Non-pigmented ciliary epithelial cell (primary cell): Measurements from ENCODE around the gene THOC5.
A peak's percentile ranks its signal among the peaks of the same experiment; 100 is the strongest.

Source experiments
- DNase-seq: peaks from one replicate; pipeline ENCODE4 v3.0.0-alpha.2; 2010; ENCODE audit warnings: low read depth

THOC5 gene

DNA sequence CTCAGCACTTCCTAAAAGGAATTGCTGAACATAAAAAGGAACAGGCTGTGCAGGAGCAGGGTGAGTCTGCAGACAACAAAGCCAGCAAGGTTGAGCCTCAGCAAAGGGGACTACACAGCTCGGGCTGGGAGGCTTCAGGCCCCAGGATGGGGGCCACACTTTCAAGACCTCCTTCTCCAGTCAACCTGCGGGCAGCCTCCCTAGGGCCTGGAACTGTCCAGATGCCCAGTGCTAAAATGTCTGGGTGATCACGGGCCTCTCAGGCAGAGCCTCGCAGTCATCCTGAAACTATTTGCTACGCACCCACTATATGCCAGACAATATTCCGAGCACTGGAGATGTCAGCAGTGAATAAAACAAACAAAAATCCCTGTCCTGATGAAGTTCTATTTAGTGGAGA lies 77.4 kb downstream of the THOC5 start:
- DNase-seq, result no peak

DNA sequence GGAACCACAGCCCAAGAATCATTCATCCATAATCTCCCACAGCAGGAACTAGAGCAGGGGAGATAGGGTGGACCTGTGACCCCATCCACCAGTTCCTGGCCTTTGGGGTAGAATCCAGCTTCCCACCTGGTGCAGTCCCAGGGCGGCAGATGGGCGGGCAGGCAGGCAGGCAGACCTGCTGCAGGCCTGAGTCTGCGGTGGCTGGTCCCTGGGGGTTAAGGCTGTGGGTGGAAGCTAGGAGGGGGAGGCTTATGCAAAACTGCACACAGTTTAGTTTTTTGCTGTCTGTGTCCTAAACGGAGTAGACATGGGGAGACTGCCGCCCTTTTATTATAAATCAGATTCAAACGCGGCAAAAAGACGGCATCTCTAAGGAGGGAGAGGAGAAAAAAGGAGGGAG lies 78.0 kb downstream of the THOC5 start:
- no peak for DNase-seq

DNA sequence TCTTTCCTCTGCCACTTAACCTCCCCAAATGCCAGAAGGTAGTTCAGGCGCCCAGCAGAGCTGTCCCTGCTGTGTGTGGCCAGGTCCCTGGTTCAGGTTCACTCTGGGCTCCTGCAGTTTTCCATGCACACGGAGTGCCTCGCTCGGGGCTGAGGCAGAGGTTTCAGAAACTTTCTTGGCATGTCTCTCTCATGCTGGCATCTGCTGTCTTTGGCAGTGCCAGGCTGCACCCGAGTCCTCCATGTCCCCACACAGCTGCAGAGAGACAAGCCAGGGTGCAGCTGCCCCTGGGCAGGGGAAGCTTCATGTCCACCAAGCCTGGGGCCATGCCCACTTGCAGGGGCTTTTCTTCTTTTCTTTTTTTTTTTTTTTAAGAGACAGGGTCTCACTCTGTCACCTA lies 80.6 kb downstream of the THOC5 start:
- DNase-seq, result no peak

DNA sequence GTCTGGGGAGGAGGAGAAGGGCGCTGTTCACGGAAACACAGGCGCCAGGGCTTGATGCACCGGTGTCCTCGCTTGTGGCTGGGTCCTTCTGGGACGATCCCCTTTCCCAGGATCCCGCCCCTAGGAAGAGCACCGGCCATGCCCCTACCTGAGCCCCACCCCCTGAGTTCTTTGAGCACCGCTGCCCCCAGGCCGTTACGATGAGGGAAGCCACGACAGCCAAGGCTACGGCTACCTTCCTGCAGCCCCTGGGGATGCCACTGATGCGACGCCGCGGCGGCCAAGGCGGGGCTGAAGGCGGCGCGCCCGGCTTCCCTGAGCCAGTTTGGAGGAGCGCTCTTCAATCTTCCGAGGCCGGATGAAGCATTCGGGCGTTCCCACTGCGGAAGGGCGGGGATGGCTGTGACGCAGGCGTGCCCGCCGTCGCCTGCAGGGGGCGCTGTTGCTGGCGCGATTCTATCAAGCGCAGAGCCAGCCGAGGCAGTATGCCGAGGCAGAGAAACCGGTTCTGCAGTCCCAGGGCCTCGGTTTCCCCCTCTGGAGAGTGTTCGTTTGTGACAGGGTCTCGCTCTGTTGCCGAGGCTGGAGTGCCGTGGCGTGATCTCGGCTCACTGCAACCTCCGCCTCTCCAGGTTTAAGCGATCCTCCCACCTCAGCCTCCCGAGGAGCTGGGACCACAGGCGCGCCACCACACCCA lies 83.2 kb downstream of the THOC5 start:
- DNase-seq, result no peak

DNA sequence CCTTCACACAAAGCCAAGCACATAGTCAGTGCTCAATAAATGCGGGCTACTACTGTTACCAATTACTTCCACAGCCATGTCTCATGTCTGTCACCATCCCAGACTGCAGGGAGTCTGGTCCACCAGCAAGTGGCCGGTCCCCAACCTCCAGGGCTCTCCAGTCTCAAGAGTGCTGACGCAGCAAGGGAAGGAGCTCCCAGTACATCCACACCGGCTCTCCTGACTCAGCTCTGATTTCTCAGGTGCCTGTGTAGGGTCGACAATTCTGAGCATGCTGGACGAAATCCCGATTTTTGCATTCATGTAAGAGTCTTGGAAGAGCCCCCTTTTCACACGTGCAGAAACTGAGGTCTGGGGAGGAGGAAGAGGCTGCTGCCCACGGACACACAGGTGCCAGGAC lies 83.8 kb downstream of the THOC5 start:
- DNase-seq, result no peak

DNA sequence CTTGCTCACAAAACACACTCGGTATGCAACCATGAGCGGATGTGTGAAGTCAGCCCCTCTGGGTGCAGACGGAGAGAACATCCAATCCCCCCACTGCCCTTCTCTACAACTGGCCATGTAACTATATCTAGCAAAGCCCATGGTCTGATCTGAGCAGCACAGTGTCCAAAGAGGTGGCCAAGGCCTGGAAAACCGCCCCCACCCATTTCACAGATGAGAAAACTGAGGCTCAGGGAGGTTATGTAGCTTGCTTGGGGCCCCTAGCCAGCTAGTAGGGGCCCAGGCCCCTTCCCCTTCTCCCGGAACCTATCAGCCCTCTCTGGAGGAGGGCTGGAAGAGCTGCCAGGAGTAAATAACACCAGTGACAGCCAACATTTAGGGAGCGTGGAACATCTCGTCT lies 89.0 kb downstream of the THOC5 start:
- no peak for DNase-seq

DNA sequence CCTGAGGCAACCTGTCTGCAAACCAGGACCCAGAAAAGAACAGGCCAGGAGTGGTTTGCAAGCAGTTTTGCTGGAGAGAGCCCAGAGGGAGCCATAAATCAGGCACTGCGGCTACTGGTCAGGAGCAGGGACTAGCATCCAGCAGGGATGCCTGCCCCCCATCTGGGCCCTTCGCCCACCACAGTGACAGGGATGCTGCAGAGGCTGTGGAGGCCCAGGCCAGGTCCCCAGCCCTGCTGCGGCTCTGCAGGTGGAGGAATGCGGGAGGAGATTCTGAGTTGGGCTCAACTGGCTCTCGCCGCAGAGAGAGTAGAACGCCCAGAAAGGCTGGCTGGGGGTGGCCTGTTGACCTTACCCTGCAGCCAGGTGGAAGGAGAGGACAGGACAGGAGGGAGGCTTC lies 89.9 kb downstream of the THOC5 start:
- DNase-seq, result no peak

DNA sequence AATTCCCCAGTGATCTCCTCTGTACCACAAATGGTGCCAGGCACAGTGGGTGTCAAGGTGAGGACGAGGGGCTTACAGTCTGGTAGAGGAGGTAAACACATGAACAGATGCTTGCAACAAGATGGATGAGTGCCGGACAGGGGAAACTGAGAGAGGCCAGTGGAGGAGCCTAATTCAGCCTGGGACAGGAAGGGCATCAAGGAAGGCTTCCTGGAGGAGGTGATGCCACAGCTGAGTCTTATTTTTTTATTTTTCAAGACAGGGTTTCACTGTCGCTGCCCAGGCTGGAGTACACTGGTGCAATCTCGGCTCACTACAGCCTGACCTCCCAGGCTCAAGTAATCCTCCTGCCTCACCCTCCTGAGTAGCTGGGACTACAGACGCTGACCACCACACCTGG lies 92.3 kb downstream of the THOC5 start:
- no peak for DNase-seq

DNA sequence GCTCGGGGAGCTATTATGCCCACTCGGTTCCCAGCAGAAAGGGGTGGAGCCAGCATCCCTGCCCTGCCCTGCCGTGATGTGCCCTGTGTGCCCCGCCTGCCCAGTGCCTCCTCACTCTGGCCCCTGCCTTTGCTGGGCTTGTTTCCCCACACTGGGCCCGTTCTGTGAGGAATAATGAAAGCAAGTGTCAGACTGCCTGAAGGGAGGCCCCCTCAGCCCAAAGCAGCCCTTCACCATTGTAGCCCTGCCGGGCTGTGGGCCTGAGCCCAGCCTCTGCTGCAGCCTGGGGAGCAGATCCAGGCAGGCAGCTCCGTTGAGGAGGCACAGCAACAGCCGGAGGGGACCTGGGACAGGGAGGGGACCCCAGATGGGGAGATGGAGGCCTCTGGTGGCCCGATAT lies 93.8 kb downstream of the THOC5 start:
- DNase-seq, result no peak

DNA sequence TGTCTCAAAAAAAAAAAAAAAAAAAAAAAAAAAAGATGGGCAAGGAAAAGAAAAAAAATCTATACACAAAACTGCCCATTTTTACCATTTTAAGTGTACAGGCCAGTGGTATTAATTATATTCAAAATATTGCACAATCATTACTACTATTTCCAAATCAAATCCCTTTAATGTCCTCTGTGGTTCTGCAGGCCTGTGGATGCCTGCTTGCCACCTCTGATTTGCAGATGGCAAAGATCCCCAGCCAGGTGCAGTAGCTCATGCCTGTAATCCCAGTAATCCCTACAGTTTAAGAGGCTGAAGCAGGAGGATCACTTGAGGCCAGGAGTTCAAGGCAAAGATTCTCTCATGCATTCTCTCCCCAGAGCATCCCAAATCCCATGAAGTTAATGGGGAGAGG lies 95.0 kb downstream of the THOC5 start:
- DNase-seq, result no peak

DNA sequence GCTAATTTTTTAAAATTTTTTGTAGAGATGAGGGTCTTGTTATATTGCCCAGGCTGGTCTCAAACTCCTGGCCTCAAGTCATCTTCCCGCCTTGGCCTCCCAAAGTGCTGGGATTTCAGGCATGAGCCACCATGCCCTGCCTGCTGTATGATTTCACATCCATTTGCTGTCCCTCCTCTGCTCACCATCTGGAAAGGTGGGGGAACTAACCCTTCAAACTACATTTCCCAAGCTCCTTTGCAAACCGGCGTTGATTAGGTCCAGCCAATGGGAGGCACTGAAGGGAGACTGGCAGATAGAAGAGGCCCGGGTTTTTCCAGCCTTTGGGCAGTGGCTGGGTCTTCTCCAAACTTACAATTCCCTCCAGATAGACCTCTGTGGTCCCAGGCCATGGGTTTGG lies 95.8 kb downstream of the THOC5 start:
- peak; percentile 4 for DNase-seq

DNA sequence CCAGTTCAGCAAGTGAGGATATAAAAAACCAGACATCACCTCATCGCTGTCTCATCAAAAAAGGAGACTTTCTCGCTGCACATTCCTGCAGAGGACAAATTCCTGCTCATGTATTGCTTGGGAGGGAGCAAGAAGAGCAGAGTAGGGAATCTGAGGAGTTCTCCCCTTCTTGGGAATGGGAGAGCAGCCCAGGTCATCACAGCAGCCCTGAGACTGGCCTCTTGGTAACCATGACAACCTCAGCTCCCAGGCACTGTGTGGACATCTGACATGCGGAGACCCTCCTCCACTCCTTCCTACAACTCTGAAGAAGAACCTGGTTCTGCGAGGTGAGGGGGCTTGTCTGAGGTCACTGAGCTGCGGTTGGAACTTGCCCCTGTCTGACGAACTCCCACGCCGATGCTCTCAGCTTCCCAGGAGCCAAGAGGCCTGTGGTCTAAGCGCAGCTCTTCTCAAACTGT lies 97.3 kb downstream of the THOC5 start:
- DNase-seq, result peak; percentile 52
